Right lobe of liver (tissue), 6 donors: ENCODE measurements around the gene PFDN2. TPM values are rescaled to one million over a fixed set of nuclear protein-coding genes. Genes with fewer than 3 reads are reported as not detected.

Source experiments
- ATAC-seq, 4 donors: fragments of 200-7000 bp; cut with Tn5 transposase; one replicate each; pipeline ENCODE4 v1.9.1; 2020; ENCODE audit warnings: mild to moderate bottlenecking in 4 of 4, moderate library complexity in 4 of 4
- DNase-seq, 3 donors: peaks; one replicate each; pipeline ENCODE4 v3.0.0-alpha.2; 2020
- H3K27ac ChIP-seq, 3 donors: fragments of 200-600 bp; one replicate each; pipeline ENCODE4 v1.8.0; 2022
- H3K27me3 ChIP-seq, 2 donors: fragments of 200-600 bp; one replicate each; pipeline ENCODE4 v1.8.0; 2022
- H3K36me3 ChIP-seq, 4 donors: fragments of 200-600 bp; sonication (generic) in 1 of 4; one replicate each; pipeline versions ENCODE4 v1.5.1 to v1.8.0; 2017 to 2022; ENCODE audit warnings: control low read depth in 1 of 4
- H3K4me1 ChIP-seq, 4 donors: fragments of 200-600 bp; sonication (generic) in 1 of 4; one replicate each; pipeline versions ENCODE4 v1.5.1 to v1.8.0; 2017 to 2022; ENCODE audit warnings: control low read depth in 1 of 4
- H3K4me3 ChIP-seq, 3 donors: fragments of 200-600 bp; one replicate each; pipeline ENCODE4 v1.8.0; 2022
- H3K9me3 ChIP-seq, 4 donors: fragments of 200-600 bp; sonication (generic) in 1 of 4; one replicate each; pipeline versions ENCODE4 v1.5.1 to v1.8.0; 2017 to 2022; ENCODE audit warnings: control low read depth in 1 of 4
- POLR2A ChIP-seq: fragments of 450-650 bp; IDR thresholded peaks from one replicate; pipeline ENCODE4 v1.6.1; 2017; ENCODE audit warnings: antibody characterized with exemption, mild to moderate bottlenecking
- WGBS: methylation state at CpG from one replicate; pipeline ENCODE4 v1.1.6; 2018; ENCODE audit warnings: low coverage, low lambda C conversion rate; ENCODE audit not compliant: insufficient coverage; ENCODE audit errors: missing lambda C conversion rate; 5-methylcytosine and 5-hydroxymethylcytosine counted together
- intact Hi-C, 2 donors: fragments of 100-400 bp; cut with DNase I; formaldehyde crosslinking; loops; one replicate each; pipeline versions ENCODE4 v1.11.2 to v1.14.1; 2022
- small RNA-seq, 2 experiments: library from RNA; depleted of rRNA; stranded (forward); fragments of <200 nt; gene quantifications; one replicate each; pipeline ENCODE3, GENCODE V24; 2016
- total RNA-seq, 6 experiments: library from RNA; depleted of rRNA in 2 of 6; stranded (reverse); fragments of >200 nt in 2 of 6; fragmentation: NEBNext Ultra II Directional in 3 of 6; extraction: Animal tissue kit (Norgen Biotek cat#: 25700) in 3 of 6; gene quantifications; one replicate each; pipeline versions ENCODE4 v1.1.0 to v1.2.4, GENCODE V29; 2016 to 2023
- TF ChIP-seq, protein P1 (sequence below), 4 donors: fragments of 200-600 bp in 3 of 4; fragments of 450-650 bp in 1 of 4; IDR thresholded peaks; one replicate each; pipeline versions ENCODE4 v1.5.1 to v1.8.0; 2016 to 2022; ENCODE audit warnings: antibody characterized with exemption in 4 of 4, mild to moderate bottlenecking in 2 of 4
- donor health status: DM: no; HTN: yes; CAD: no.
- donor health status: DM: no; HTN: no; CAD: no.
- donor health status: DM: no; HTN: no; CAD: no.
- donor health status: DM: no; HTN: yes; CAD: no.
- donor health status: DM: no; HTN: yes; CAD: no.

Gene PFDN2
- total RNA-seq, 6 experiments from 2014 or later, result 16.6 to 37.5 (median 25.8) TPM

- DNase-seq (no peak), ATAC-seq (no peak)
- H3K36me3 ChIP-seq, result no peaks in the 10 kb centered on the region
- no peaks in the 10 kb centered on the region for H3K4me1 ChIP-seq
- no peak overlapping the region for H3K27ac ChIP-seq
- no peak for TF ChIP-seq POLR2A
- TF ChIP-seq, protein P1, sequence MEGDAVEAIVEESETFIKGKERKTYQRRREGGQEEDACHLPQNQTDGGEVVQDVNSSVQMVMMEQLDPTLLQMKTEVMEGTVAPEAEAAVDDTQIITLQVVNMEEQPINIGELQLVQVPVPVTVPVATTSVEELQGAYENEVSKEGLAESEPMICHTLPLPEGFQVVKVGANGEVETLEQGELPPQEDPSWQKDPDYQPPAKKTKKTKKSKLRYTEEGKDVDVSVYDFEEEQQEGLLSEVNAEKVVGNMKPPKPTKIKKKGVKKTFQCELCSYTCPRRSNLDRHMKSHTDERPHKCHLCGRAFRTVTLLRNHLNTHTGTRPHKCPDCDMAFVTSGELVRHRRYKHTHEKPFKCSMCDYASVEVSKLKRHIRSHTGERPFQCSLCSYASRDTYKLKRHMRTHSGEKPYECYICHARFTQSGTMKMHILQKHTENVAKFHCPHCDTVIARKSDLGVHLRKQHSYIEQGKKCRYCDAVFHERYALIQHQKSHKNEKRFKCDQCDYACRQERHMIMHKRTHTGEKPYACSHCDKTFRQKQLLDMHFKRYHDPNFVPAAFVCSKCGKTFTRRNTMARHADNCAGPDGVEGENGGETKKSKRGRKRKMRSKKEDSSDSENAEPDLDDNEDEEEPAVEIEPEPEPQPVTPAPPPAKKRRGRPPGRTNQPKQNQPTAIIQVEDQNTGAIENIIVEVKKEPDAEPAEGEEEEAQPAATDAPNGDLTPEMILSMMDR (IDR thresholded peaks at IDR 0.05), result no peak
- no peaks in the 10 kb centered on the region for H3K27me3 ChIP-seq
- no peak overlapping the region for H3K4me3 ChIP-seq
- H3K9me3 ChIP-seq, result no peaks in the 10 kb centered on the region
- 88% methylated on average over 2 of the region's 4 CpGs for WGBS
- intact Hi-C loops, result no loop called here
These were observed 63.6 kb downstream of the PFDN2 start for GRCh38 chr1:161054232-161054631.

DNA sequence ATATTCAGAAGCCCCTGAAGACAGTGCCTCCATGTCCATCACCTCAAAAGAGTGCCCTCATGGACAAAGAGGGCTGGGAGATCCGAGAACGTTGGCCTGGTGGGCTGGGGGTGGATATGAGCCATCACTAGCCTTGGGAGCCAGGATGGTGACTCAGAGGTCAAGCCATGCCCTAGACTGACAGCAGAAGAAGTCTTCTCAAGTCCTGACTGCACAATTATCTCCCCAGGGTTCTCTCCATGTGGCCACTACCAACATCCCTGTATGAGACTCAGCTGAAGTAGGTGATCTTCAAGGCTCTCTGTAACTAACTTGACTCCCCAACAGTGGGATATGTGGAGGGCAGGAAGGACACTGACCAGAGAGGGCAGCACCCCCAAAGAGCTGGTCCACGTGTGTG is 64.9 kb downstream of the PFDN2 start:
- Histone ChIP-seq H3K36me3 (no peaks in the 10 kb centered on the region), H3K4me1 (no peaks in the 10 kb centered on the region), H3K27me3 (no peaks in the 10 kb centered on the region), H3K4me3 (no peak overlapping the region), H3K9me3 (no peaks in the 10 kb centered on the region), H3K27ac (no peak overlapping the region)
- TF ChIP-seq POLR2A, result no peak
- TF ChIP-seq, protein P1 (IDR thresholded peaks at IDR 0.05), result no peak
- ATAC-seq (no peak), DNase-seq (no peak)
- intact Hi-C loops, result no loop called here
- WGBS, result no CpG with 5 or more reads among the region's 3 CpGs

DNA sequence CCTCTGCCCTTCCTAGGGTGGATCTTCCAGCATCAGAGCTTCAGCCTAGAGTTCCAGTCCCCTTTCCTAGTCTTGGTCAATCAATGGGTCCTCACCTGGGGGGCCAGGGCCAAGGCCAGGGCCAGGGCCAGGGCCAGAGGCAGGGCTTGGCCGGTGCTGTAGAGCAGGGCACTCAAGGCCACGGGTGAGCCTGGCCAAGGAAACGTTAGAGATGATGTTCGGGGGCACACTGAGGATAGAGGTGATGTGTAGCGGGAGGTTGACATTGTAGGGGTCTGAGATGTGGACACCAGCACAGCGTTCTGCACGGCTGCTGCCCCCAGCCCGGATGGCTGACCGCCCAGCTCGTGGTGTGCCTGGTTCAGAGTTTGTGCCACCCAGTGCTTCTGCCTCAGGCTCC is 66.6 kb downstream of the PFDN2 start:
- Histone ChIP-seq H3K27me3 (no peaks in the 10 kb centered on the region), H3K4me1 (peaks cover 0 to 3% (median 0%) of the 10 kb centered on the region in 4 donors), H3K9me3 (no peaks in the 10 kb centered on the region), H3K4me3 (no peak overlapping the region), H3K27ac (no peak overlapping the region), H3K36me3 (no peaks in the 10 kb centered on the region)
- intact Hi-C loops, result no loop called here
- TF ChIP-seq, protein P1 (IDR thresholded peaks at IDR 0.05), result no peak
- TF ChIP-seq POLR2A, result no peak
- no peak for DNase-seq
- no peak for ATAC-seq
- no CpG with 5 or more reads among the region's 10 CpGs for WGBS

Small RNAs within 50 kb of the gene (small RNA-seq; reads per million reads assigned to genes)
- 0 reads per million in 2 experiments for gene RF01225

Other genes starting within 250 kb of the PFDN2 start
- 1 to 10 TPM in 4 of 6 experiments, under 1 TPM in 1, not detected in 1; 0.90 to 5.1 (median 2.4) TPM for gene ITLN1, start 232.9 kb downstream of the PFDN2 start, total RNA-seq
- gene ITLN2, start 163.2 kb downstream of the PFDN2 start, total RNA-seq, result under 1 TPM in 3 of 6 experiments, not detected in 3; 0.29 to 0.33 (median 0.32) TPM
- gene F11R, start 96.9 kb downstream of the PFDN2 start, total RNA-seq, result 100 to 1,000 TPM in 1 of 6 experiments, 10 to 100 TPM in 5; 48.3 to 119 (median 65.3) TPM
- gene TSTD1, start 79.1 kb downstream of the PFDN2 start, total RNA-seq, result 10 to 100 TPM; 16.3 to 60.8 (median 28.3) TPM
- gene USF1, start 72.1 kb downstream of the PFDN2 start, total RNA-seq, result 10 to 100 TPM; 25.5 to 34.3 (median 28.1) TPM
- gene ARHGAP30, start 48.1 kb downstream of the PFDN2 start, total RNA-seq, result 1 to 10 TPM; 2.8 to 7.4 (median 3.6) TPM
- not detected for gene NECTIN4, start 28.5 kb downstream of the PFDN2 start, total RNA-seq
- 1 to 10 TPM; 1.4 to 6.8 (median 2.9) TPM for gene KLHDC9, start 19.7 kb downstream of the PFDN2 start, total RNA-seq
- 10 to 100 TPM; 36.9 to 67.8 (median 45.8) TPM for gene NIT1, start 68 bp upstream of the PFDN2 start, total RNA-seq
- 10 to 100 TPM; 13.8 to 22.0 (median 16.6) TPM for gene DEDD, start 14.6 kb upstream of the PFDN2 start, total RNA-seq
- gene UFC1, start 35.9 kb upstream of the PFDN2 start, total RNA-seq, result 10 to 100 TPM; 24.6 to 37.7 (median 35.3) TPM
- 10 to 100 TPM in 1 of 6 experiments, 1 to 10 TPM in 5; 6.9 to 11.1 (median 8.8) TPM for gene USP21, start 41.5 kb upstream of the PFDN2 start, total RNA-seq
- gene PPOX, start 48.4 kb upstream of the PFDN2 start, total RNA-seq, result 10 to 100 TPM in 1 of 6 experiments, 1 to 10 TPM in 5; 7.6 to 14.3 (median 9.5) TPM
- 10 to 100 TPM; 10.9 to 21.1 (median 13.1) TPM for gene B4GALT3, start 59.5 kb upstream of the PFDN2 start, total RNA-seq
- gene ADAMTS4, start 81.0 kb upstream of the PFDN2 start, total RNA-seq, result 10 to 100 TPM in 1 of 6 experiments, 1 to 10 TPM in 3, under 1 TPM in 2; 0.29 to 11.0 (median 2.1) TPM
- 100 to 1,000 TPM in 5 of 6 experiments, 10 to 100 TPM in 1; 91.1 to 157 (median 107) TPM for gene NDUFS2, start 84.3 kb upstream of the PFDN2 start, total RNA-seq
- 10 to 100 TPM; 11.5 to 54.0 (median 19.0) TPM for gene FCER1G, start 97.3 kb upstream of the PFDN2 start, total RNA-seq
- gene APOA2, start 105.6 kb upstream of the PFDN2 start, total RNA-seq, result over 10,000 TPM in 2 of 6 experiments, 1,000 to 10,000 TPM in 4; 3,802 to 16,527 (median 7,524) TPM
- gene TOMM40L, start 108.0 kb upstream of the PFDN2 start, total RNA-seq, result 10 to 100 TPM in 3 of 6 experiments, 1 to 10 TPM in 3; 4.3 to 18.5 (median 8.1) TPM
- gene NR1I3, start 120.2 kb upstream of the PFDN2 start, total RNA-seq, result 100 to 1,000 TPM in 3 of 6 experiments, 10 to 100 TPM in 3; 24.1 to 169 (median 85.7) TPM
- 1 to 10 TPM; 1.3 to 6.0 (median 2.9) TPM for gene PCP4L1, start 140.7 kb upstream of the PFDN2 start, total RNA-seq
- 10 to 100 TPM in 1 of 6 experiments, 1 to 10 TPM in 5; 2.1 to 14.3 (median 6.5) TPM for gene MPZ, start 191.9 kb upstream of the PFDN2 start, total RNA-seq
- 100 to 1,000 TPM; 167 to 282 (median 235) TPM for gene SDHC, start 196.3 kb upstream of the PFDN2 start, total RNA-seq
- gene CFAP126, start 249.8 kb upstream of the PFDN2 start, total RNA-seq, result not detected